GM23248 (cell line): ENCODE measurements around the gene CCM2. TPM values are rescaled to one million over a fixed set of nuclear protein-coding genes. Genes with fewer than 3 reads are reported as not detected.

Experiments used
- DNase-seq: peaks from one replicate; pipeline ENCODE4 v3.0.0-alpha.2; 2015
- H2AFZ ChIP-seq: fragments of 200-600 bp; sonication (generic); 2 replicates; pipeline ENCODE4 v1.6.1; 2016; ENCODE audit warnings: antibody characterized with exemption
- H3F3A ChIP-seq: fragments of 200-600 bp; sonication (generic); 2 replicates; pipeline ENCODE4 v1.6.1; 2016; ENCODE audit warnings: mild to moderate bottlenecking, antibody characterized with exemption, mixed run types; ENCODE audit not compliant: insufficient read depth
- H3K27ac ChIP-seq: fragments of 200-600 bp; sonication (generic); 2 replicates; pipeline ENCODE4 v1.5.1; 2016; ENCODE audit warnings: mild to moderate bottlenecking
- H3K27me3 ChIP-seq: fragments of 200-600 bp; sonication (generic); replicated peaks from 2 replicates; pipeline ENCODE4 v1.6.1; 2016; ENCODE audit warnings: mild to moderate bottlenecking; ENCODE audit not compliant: insufficient read depth
- H3K36me3 ChIP-seq: fragments of 200-600 bp; sonication (generic); 2 replicates; pipeline ENCODE4 v1.6.1; 2016; ENCODE audit warnings: low read depth, mild to moderate bottlenecking
- H3K4me1 ChIP-seq: fragments of 200-600 bp; sonication (generic); 2 replicates; pipeline ENCODE4 v1.6.1; 2016; ENCODE audit warnings: mild to moderate bottlenecking; ENCODE audit not compliant: insufficient read depth
- H3K4me2 ChIP-seq: fragments of 200-600 bp; sonication (generic); one replicate; pipeline ENCODE4 v1.6.1; 2016; ENCODE audit warnings: mild to moderate bottlenecking; ENCODE audit not compliant: unreplicated experiment
- H3K4me3 ChIP-seq: fragments of 200-600 bp; sonication (generic); 2 replicates; pipeline ENCODE4 v1.5.1; 2016; ENCODE audit warnings: mild to moderate bottlenecking
- H3K79me2 ChIP-seq: fragments of 200-600 bp; sonication (generic); 2 replicates; pipeline ENCODE4 v1.6.1; 2016; ENCODE audit warnings: mild to moderate bottlenecking; ENCODE audit not compliant: insufficient read depth
- H3K9ac ChIP-seq: fragments of 200-600 bp; sonication (generic); 2 replicates; pipeline ENCODE4 v1.6.1; 2016; ENCODE audit warnings: mild to moderate bottlenecking
- H3K9me2 ChIP-seq: fragments of 200-600 bp; sonication (generic); 2 replicates; pipeline ENCODE4 v1.6.1; 2016; ENCODE audit warnings: mixed run types, mild to moderate bottlenecking, moderate library complexity; ENCODE audit not compliant: insufficient read depth
- H3K9me3 ChIP-seq: fragments of 200-600 bp; sonication (generic); one replicate; pipeline ENCODE4 v1.6.1; 2017; ENCODE audit warnings: low read depth
- H4K20me1 ChIP-seq: fragments of 200-600 bp; sonication (generic); 2 replicates; pipeline ENCODE4 v1.6.0; 2016; ENCODE audit not compliant: insufficient read depth
- EZH2 ChIP-seq: fragments of 200-600 bp; sonication (generic); IDR thresholded peaks from 2 replicates; pipeline ENCODE4 v1.6.1; 2018; ENCODE audit warnings: antibody characterized with exemption, mild to moderate bottlenecking; ENCODE audit not compliant: insufficient read depth, poor library complexity, severe bottlenecking
- EZH2phosphoT487 ChIP-seq: fragments of 200-600 bp; sonication (generic); IDR thresholded peaks from 2 replicates; pipeline ENCODE4 v1.6.1; 2018; ENCODE audit warnings: antibody characterized with exemption, moderate library complexity, mild to moderate bottlenecking, low read depth; ENCODE audit not compliant: insufficient read depth
- WGBS, 2 experiments: methylation state at CpG; one replicate each; pipeline ENCODE4 v1.1.6; 2015 to 2017; ENCODE audit warnings: low lambda C conversion rate in 2 of 2, low coverage in 1 of 2; ENCODE audit errors: missing lambda C conversion rate in 2 of 2; 5-methylcytosine and 5-hydroxymethylcytosine counted together
- in situ Hi-C: fragments of 300-500 bp; cut with MboI; formaldehyde crosslinking; loops from 2 replicates; pipeline ENCODE4 v1.15.0; 2020
- polyA plus RNA-seq: library from polyadenylated mRNA; unstranded; fragments of >200 nt; fragmentation: Nextera tagmentation; extraction: Ambion mirVana; gene quantifications from 2 replicates; pipeline ENCODE4 v1.2.1, GENCODE V29; 2016
- total RNA-seq: library from RNA; depleted of rRNA; stranded (reverse); fragments of >200 nt; shearing (Covaris generic); gene quantifications from 2 replicates; pipeline ENCODE4 v1.2.3, GENCODE V29; 2014

The CCM2 gene
- total and polyA plus RNA-seq, 2 experiments from 2014 or later = 63.8 to 69.3 TPM

DNA sequence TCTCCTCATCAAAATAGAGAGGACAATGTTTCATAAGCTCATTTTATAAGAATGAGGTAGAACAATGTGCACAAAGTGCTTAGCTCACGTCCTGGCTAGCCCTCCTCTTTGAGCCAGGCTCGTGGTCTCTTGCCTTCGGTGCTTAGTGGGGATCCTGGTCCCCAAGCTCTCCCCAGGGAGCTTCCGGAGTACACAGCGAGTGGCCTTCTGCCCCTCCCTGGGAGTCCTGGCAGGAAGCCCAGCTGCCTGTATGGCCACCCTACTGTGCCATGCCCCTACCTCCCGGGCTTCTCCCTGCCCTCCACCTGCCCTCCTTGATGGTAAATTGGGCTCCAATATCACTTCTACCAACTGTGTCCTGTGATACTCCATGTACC lies 22.1 kb upstream of the CCM2 start:
- 71 to 78% methylated on average over 6 of the region's 6 CpGs for WGBS, 2 experiments

DNA sequence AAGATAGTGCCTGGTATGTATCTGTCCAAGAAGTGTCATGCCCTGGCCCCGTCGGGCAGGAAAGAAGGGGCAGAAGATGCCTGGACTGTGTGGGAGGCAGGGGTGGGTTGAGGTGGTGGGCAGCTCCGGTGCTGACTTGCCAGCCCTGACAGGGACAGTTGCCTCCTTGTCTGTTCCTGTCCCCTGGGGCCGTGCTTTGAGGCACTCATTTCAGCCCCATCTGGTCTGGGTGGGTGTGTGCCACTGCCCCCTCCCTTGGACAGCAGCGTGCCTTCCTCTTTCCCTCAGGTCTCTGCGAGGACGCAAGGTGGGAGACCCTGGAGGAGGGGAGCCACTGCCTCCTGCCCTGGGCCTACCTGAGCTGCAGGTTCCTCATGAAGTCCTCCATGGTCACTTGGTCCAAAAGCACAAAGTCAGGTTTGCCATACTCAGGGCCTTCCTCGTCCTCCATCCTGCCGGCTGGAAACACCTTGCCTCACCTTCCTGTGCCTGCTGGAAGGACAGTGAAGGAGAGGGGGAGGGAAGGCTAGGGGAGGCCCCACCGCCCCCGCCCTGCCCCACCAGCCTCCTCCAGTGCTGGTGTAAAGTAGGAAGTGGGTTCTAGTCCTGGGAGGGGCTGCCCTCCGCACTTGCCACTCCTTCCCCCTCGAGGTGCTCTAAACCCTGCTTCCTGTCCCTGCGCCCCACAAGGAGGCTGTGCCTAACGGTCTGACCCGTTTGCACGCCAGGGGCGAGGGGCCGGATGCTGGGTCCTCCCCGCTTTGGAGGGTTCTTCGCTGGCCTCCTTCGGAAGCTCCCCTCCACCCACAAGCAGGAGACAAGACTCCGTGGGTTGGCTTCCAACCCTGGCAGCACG lies 21.3 kb upstream of the CCM2 start, which contains the start of gene MYO1G:
Gene MYO1G (minus strand): TSS at position 505 of the 856 bp plus-strand sequence. CDS start 54 bp downstream, at position 451.
- H3K27ac ChIP-seq = peak within 1 kb of the TSS; percentile 49
- TF ChIP-seq EZH2 (no peak), EZH2phosphoT487 (no peak)
- no peaks in the 10 kb centered on the region for H3K9me3 ChIP-seq
- WGBS, 2 experiments = 92 to 94% methylated on average over 23 to 24 of the region's 24 CpGs
- H3K4me1 ChIP-seq = peaks cover 18% of the 10 kb centered on the region
- H4K20me1 ChIP-seq = no peaks in the 10 kb centered on the region
- H3K4me3 ChIP-seq = no peak within 1 kb of the TSS
- no peak within 1 kb of the TSS for H3K4me2 ChIP-seq
- no peaks in the 10 kb centered on the region for H3K27me3 ChIP-seq
- H3K79me2 ChIP-seq = peaks cover under 1% of the 10 kb centered on the region; the same call in 1 of the 2 replicates
- peaks cover 13% of the 10 kb centered on the region for H3K36me3 ChIP-seq
- DNase-seq = no peak
- H3K9me2 ChIP-seq = no peaks in the 10 kb centered on the region
- H2AFZ ChIP-seq = no peak within 1 kb of the TSS
- peaks cover 34% of the 10 kb centered on the region for H3F3A ChIP-seq
- 0 out of 2 replicates have a peak within 1 kb of the TSS, but pooled peaks have one; percentile 5 for H3K9ac ChIP-seq
- in situ Hi-C loops = no loop called here

More for the DNA sequence above, 22.1 kb upstream of the CCM2 start:
- Histone ChIP-seq H3K9ac (no peak overlapping the region), H3K27me3 (no peaks in the 10 kb centered on the region), H2AFZ (no peak overlapping the region), H3K27ac (no peak overlapping the region), H3K36me3 (peaks cover 5% of the 10 kb centered on the region), H3K79me2 (no peaks in the 10 kb centered on the region), H3K9me3 (no peaks in the 10 kb centered on the region), H4K20me1 (no peaks in the 10 kb centered on the region), H3K4me1 (peaks cover 18% of the 10 kb centered on the region), H3K9me2 (no peaks in the 10 kb centered on the region), H3F3A (peaks cover 29% of the 10 kb centered on the region), H3K4me3 (no peak overlapping the region), H3K4me2 (no peak overlapping the region)
- in situ Hi-C loops = no loop called here
- TF ChIP-seq EZH2 (no peak), EZH2phosphoT487 (no peak)
- no peak for DNase-seq

DNA sequence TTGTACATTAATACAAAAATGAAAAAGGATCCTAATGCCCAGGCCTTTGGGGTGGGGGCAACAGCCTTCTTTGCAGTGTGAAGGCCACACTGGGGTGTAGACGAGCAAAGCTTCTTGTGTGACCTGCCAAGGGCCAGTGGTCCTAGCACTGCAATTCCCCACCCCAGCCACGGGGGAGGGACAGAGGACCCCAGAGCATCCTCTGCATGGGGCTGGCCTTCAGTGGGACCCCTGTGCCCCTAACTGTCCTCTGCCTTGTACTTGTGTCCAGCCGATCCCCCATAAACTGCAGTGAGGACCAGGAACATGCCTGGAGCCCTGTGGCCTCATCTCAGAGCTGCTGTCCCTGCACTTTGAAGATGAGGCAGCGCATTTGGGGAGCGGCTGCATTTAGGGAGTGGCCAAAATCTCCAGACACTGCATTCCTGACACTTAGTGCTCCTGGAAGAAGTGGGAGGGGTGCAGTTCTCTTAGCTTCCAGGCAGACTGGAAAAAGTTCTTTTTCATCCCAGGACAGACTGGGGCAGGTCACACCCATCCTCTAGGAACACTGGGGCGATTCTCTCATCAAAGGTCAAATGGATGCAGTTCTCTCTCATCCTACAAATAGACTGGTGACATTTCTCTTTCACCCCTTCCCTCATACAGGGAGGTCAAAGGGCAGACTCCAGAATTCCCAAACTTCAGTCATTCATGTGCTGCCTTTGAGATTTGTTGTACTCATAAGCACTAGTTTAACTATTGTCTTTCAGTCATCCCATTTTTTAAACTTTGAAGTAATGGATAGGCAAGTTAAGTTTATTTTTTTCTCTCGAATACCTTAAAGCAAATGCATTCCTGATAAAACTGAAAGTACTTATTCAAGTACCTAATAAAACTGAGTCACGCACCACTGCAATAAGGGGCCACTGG lies 20.3 kb upstream of the CCM2 start:
- Histone ChIP-seq H3K9ac (peak overlapping the region; percentile 5; the same call in 1 of the 2 replicates), H3K9me2 (no peaks in the 10 kb centered on the region), H3K4me1 (peaks cover 22% of the 10 kb centered on the region), H2AFZ (no peak overlapping the region), H3K27me3 (no peaks in the 10 kb centered on the region), H3K4me3 (no peak overlapping the region), H3K9me3 (no peaks in the 10 kb centered on the region), H3F3A (peaks cover 40% of the 10 kb centered on the region), H4K20me1 (no peaks in the 10 kb centered on the region), H3K79me2 (peaks cover 10% of the 10 kb centered on the region), H3K36me3 (peaks cover 22% of the 10 kb centered on the region), H3K27ac (peak overlapping the region; percentile 49), H3K4me2 (peak overlapping the region; percentile 64)
- WGBS, 2 experiments = 54 to 58% methylated on average over 8 of the region's 8 CpGs
- in situ Hi-C loops = no loop called here
- TF ChIP-seq EZH2phosphoT487 = no peak
- TF ChIP-seq EZH2 = no peak
- peak; percentile 60 for DNase-seq

DNA sequence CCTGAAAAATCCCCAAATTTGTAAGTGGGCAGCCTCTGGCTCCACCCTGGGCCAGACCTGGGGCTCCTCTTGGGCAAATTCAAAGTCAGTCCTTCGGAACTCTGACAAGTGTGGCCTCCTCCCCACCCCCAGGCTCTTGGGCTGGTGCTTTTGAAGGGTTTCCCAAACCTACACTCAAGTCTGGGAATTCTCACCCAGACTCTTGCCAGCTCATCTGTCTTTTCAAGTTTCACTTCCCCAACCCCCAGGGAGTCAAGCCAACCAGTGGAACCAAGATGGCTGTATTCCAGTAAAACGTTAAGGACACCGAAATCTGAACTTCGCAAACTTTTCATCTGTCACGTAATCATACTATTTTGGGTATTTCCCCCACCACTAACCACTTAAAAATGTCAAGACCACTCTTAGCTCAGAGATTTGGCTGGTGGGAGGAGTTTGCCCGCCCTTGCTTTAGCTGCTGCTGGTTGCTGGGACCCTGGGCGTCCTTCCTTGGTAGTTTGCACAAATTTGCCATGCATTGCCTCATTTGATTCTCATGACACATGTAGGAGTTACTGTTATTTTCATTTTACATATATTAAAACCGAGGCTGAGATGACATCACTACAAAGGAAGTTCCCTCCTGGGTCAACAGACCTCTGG lies 19.5 kb upstream of the CCM2 start:
- 61 to 62% methylated on average over 8 of the region's 8 CpGs for WGBS, 2 experiments
- TF ChIP-seq EZH2phosphoT487 (no peak), EZH2 (no peak)
- in situ Hi-C loops = no loop called here
- no peak overlapping the region for H2AFZ ChIP-seq
- peaks cover 30% of the 10 kb centered on the region for H3K4me1 ChIP-seq
- H3K27ac ChIP-seq = peak overlapping the region; percentile 49
- H3K4me3 ChIP-seq = no peak overlapping the region
- H3K27me3 ChIP-seq = no peaks in the 10 kb centered on the region
- H3K36me3 ChIP-seq = peaks cover 27% of the 10 kb centered on the region
- H4K20me1 ChIP-seq = no peaks in the 10 kb centered on the region
- H3K9ac ChIP-seq = peak overlapping the region; percentile 5; the same call in 1 of the 2 replicates
- peak overlapping the region; percentile 64 for H3K4me2 ChIP-seq
- peak; percentile 47 for DNase-seq
- no peaks in the 10 kb centered on the region for H3K9me2 ChIP-seq
- H3F3A ChIP-seq = peaks cover 48% of the 10 kb centered on the region
- no peaks in the 10 kb centered on the region for H3K9me3 ChIP-seq
- H3K79me2 ChIP-seq = peaks cover 18% of the 10 kb centered on the region
